GM12891 (cell line): ENCODE results near the gene C11orf71.

Experiments used
- PAX5 ChIP-seq: IDR thresholded peaks from 2 replicates; pipeline ENCODE4 v1.6.1; 2011; ENCODE audit warnings: low read length, moderate library complexity, mild to moderate bottlenecking; ENCODE audit not compliant: insufficient read depth, severe bottlenecking
- POLR2A ChIP-seq: IDR thresholded peaks from 2 replicates; pipeline ENCODE4 v1.6.1; 2011; ENCODE audit warnings: low read depth, low read length, control low read depth
- POLR2AphosphoS5 ChIP-seq: IDR thresholded peaks from 2 replicates; pipeline ENCODE4 v1.6.1; 2011; ENCODE audit warnings: low read depth, low read length, control low read depth
- POU2F2 ChIP-seq: IDR thresholded peaks from 2 replicates; pipeline ENCODE4 v1.6.1; 2011; ENCODE audit warnings: low read depth, mild to moderate bottlenecking, control low read depth, low read length, moderate library complexity
- SPI1 ChIP-seq: IDR thresholded peaks from 2 replicates; pipeline ENCODE4 v1.6.1; 2011; ENCODE audit warnings: low read depth, low read length, control low read depth
- TAF1 ChIP-seq: IDR thresholded peaks from 2 replicates; pipeline ENCODE4 v1.6.1; 2011; ENCODE audit warnings: low read depth, low read length, control low read depth

DNA sequence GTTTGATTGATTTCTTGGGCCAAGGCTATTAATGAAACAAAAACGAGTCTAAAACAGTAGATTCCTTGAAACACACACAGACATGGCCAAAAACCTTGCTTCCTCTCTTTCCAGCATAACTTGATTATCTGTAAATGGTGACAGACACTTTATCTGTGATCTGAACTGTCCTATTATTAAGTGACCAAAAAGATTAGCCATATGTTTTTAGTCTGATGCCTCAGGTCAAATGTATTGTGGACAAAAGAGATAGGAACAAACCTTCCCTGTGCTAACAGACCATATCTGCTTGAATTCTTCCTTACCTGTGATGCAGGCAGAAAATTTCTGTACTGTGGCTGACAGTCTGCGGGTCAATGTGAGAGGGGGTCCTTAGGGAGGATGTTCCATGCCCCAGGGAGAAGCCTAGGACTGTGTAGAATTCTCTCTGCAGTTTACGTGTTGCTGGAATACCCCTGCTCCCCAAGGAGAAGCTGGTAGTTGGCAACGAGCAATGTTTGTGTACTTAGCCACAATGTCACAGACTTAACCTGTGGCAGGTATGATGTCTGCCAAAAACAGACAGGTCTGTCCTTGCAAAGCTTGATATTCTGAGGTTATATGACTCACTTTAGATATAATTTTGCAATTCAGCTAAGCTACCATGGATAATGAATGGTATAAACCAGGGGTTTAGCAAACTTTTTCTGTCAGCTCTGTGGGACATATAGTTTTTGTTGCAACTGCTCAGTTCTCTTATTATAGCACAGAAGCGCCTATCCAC is 31.2 kb downstream of the C11orf71 start:
- no peak for TF ChIP-seq POLR2A
- TF ChIP-seq POLR2AphosphoS5, result no peak
- TF ChIP-seq SPI1, result no peak
- TF ChIP-seq TAF1, result no peak
- no peak for TF ChIP-seq POU2F2
- no peak for TF ChIP-seq PAX5
